Suprapubic skin (tissue), 4 donors: ENCODE measurements around the gene OLA1. TPM values are rescaled to one million over a fixed set of nuclear protein-coding genes. Genes with fewer than 3 reads are reported as not detected.

Source experiments
- DNase-seq, 2 donors: peaks; one replicate each; pipeline ENCODE4 v3.0.0-alpha.2; 2019; ENCODE audit warnings: low spot score in 2 of 2
- H3K27ac ChIP-seq: fragments of 200-600 bp; sonication (generic); one replicate; pipeline ENCODE4 v1.5.1; 2019
- H3K27me3 ChIP-seq: fragments of 200-600 bp; sonication (generic); one replicate; pipeline ENCODE4 v1.5.1; 2019
- H3K36me3 ChIP-seq: fragments of 200-600 bp; sonication (generic); one replicate; pipeline ENCODE4 v1.5.1; 2019
- H3K4me1 ChIP-seq: fragments of 200-600 bp; sonication (generic); one replicate; pipeline ENCODE4 v1.5.1; 2019
- H3K4me3 ChIP-seq: fragments of 200-600 bp; sonication (generic); one replicate; pipeline ENCODE4 v1.5.1; 2019; ENCODE audit warnings: mild to moderate bottlenecking
- H3K9me3 ChIP-seq: fragments of 200-600 bp; sonication (generic); one replicate; pipeline ENCODE4 v1.5.1; 2019
- EP300 ChIP-seq: sonication (generic); formaldehyde crosslinking; IDR thresholded peaks from one replicate; pipeline ENCODE4 v1.6.1; 2017; ENCODE audit warnings: antibody characterized with exemption
- POLR2A ChIP-seq, 2 donors: fragments of 450-650 bp; IDR thresholded peaks; one replicate each; pipeline ENCODE4 v1.6.1; 2017; ENCODE audit warnings: antibody characterized with exemption in 2 of 2, mild to moderate bottlenecking in 2 of 2, moderate library complexity in 2 of 2
- POLR2AphosphoS5 ChIP-seq, 3 donors: sonication (generic); formaldehyde crosslinking; IDR thresholded peaks; one replicate each; pipeline ENCODE4 v1.6.1; 2017; ENCODE audit warnings: antibody characterized with exemption in 3 of 3
- WGBS: methylation state at CpG from one replicate; pipeline ENCODE4 v1.1.5; 2018; 5-methylcytosine and 5-hydroxymethylcytosine counted together
- total RNA-seq, 4 donors: library from RNA; depleted of rRNA; stranded (reverse); fragments of >200 nt; gene quantifications; one replicate each; pipeline ENCODE4 v1.1.0, GENCODE V29; 2016
- TF ChIP-seq, protein P1 (sequence below), 2 donors: fragments of 200-600 bp in 1 of 2; fragments of 450-650 bp in 1 of 2; sonication (generic) in 1 of 2; IDR thresholded peaks; one replicate each; pipeline ENCODE4 v1.5.1; 2016 to 2019; ENCODE audit warnings: antibody characterized with exemption in 2 of 2, mild to moderate bottlenecking in 1 of 2, moderate library complexity in 1 of 2

OLA1 gene
- total RNA-seq, 4 donors from 2014 or later = 59.2 to 83.6 (median 75.9) TPM

DNA sequence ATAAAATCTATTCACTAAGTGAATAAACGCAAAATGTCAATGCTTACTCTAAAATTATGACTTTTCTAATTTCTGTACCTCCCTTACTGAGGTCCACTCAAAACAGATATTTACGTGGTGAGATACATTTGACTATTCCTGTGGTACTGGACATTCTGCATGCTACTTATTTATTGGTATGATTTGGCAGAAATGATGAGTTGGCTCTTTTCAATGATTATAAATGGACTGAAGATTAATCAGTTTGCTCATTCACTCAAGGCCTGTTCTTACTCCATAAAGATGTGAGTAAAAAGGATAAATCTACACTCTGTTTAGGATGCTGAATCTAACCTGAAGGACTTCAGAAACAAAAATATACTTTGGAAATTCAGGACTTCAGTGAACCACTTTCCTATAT, 98.8 kb downstream of the OLA1 start:
- no peaks in the 10 kb centered on the region for H3K36me3 ChIP-seq
- peaks cover 10% of the 10 kb centered on the region for H3K4me1 ChIP-seq
- H3K27me3 ChIP-seq = no peaks in the 10 kb centered on the region
- H3K4me3 ChIP-seq = no peak overlapping the region
- no peak for DNase-seq
- TF ChIP-seq, protein P1, sequence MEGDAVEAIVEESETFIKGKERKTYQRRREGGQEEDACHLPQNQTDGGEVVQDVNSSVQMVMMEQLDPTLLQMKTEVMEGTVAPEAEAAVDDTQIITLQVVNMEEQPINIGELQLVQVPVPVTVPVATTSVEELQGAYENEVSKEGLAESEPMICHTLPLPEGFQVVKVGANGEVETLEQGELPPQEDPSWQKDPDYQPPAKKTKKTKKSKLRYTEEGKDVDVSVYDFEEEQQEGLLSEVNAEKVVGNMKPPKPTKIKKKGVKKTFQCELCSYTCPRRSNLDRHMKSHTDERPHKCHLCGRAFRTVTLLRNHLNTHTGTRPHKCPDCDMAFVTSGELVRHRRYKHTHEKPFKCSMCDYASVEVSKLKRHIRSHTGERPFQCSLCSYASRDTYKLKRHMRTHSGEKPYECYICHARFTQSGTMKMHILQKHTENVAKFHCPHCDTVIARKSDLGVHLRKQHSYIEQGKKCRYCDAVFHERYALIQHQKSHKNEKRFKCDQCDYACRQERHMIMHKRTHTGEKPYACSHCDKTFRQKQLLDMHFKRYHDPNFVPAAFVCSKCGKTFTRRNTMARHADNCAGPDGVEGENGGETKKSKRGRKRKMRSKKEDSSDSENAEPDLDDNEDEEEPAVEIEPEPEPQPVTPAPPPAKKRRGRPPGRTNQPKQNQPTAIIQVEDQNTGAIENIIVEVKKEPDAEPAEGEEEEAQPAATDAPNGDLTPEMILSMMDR (IDR thresholded peaks at IDR 0.05) = no peak
- no peak for TF ChIP-seq POLR2A (IDR thresholded peaks at IDR 0.05)
- TF ChIP-seq POLR2AphosphoS5 (IDR thresholded peaks at IDR 0.05) = no peak
- no peak for TF ChIP-seq EP300
- no peak overlapping the region for H3K27ac ChIP-seq
- H3K9me3 ChIP-seq = no peaks in the 10 kb centered on the region
- 97% methylated on average over 2 of the region's 2 CpGs for WGBS

GRCh38 chr2:174148833-174149232, 99.5 kb downstream of the OLA1 start:
- no peaks in the 10 kb centered on the region for H3K9me3 ChIP-seq
- no peaks in the 10 kb centered on the region for H3K36me3 ChIP-seq
- no peaks in the 10 kb centered on the region for H3K27me3 ChIP-seq
- H3K4me1 ChIP-seq = peaks cover 3% of the 10 kb centered on the region
- TF ChIP-seq POLR2A (IDR thresholded peaks at IDR 0.05) (no peak), EP300 (no peak), POLR2AphosphoS5 (IDR thresholded peaks at IDR 0.05) (no peak)
- TF ChIP-seq, protein P1 (IDR thresholded peaks at IDR 0.05) = no peak
- H3K27ac ChIP-seq = no peak overlapping the region
- 90% methylated on average over 2 of the region's 2 CpGs for WGBS
- no peak overlapping the region for H3K4me3 ChIP-seq
- DNase-seq = no peak

- Histone ChIP-seq H3K27ac (no peak overlapping the region), H3K9me3 (no peaks in the 10 kb centered on the region), H3K4me3 (no peak overlapping the region), H3K36me3 (no peaks in the 10 kb centered on the region), H3K27me3 (no peaks in the 10 kb centered on the region), H3K4me1 (no peaks in the 10 kb centered on the region)
- 35% methylated on average over 2 of the region's 2 CpGs for WGBS
- TF ChIP-seq, protein P1 (IDR thresholded peaks at IDR 0.05) = no peak
- TF ChIP-seq EP300 (no peak), POLR2A (IDR thresholded peaks at IDR 0.05) (no peak), POLR2AphosphoS5 (IDR thresholded peaks at IDR 0.05) (no peak)
- DNase-seq = no peak
Measured at GRCh38 chr2:174145827-174146226, 102.5 kb downstream of the OLA1 start.

DNA sequence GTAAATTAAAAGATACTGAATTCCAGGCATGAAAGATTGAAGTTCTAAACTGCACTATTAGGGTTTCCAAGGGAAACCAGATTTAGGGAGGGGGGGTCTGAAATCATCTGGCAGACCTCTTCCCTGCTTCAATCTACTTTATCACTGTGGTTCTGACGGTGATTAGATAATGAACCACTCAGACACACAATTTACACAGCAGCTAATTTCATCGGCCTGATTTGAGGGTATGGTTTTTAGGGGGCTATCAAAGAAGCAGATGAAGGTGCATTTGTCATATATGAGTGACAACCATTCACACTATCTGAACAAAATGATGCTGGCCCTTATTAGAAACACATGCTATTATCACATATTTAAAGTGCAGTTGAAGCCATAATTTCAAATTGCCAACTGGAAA, 106.0 kb downstream of the OLA1 start:
- WGBS = 98% methylated on average over 2 of the region's 2 CpGs
- Histone ChIP-seq H3K4me3 (no peak overlapping the region), H3K27me3 (no peaks in the 10 kb centered on the region), H3K27ac (no peak overlapping the region), H3K36me3 (no peaks in the 10 kb centered on the region), H3K9me3 (no peaks in the 10 kb centered on the region), H3K4me1 (no peaks in the 10 kb centered on the region)
- no peak for DNase-seq
- TF ChIP-seq POLR2AphosphoS5 (IDR thresholded peaks at IDR 0.05) (no peak), EP300 (no peak), POLR2A (IDR thresholded peaks at IDR 0.05) (no peak)
- TF ChIP-seq, protein P1 (IDR thresholded peaks at IDR 0.05) = no peak

DNA sequence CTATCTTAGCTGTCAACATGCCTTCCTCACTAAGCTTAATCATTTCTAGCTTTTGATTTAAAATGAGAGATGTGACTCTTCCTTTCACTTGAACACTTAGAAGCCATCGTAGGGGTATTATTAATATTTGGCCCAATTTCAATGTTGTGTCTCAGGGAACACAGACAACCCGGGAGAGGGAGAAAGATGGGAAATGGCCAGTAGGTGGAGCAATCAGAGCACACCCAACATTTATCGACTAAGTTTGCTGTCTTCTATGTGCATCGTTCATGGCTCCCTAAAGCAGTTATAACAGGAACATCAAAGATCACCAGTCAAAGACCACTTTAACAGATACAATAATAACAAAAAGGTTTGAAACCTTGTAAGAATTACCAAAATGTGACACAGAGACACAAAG, 110.2 kb downstream of the OLA1 start:
- Histone ChIP-seq H3K36me3 (no peaks in the 10 kb centered on the region), H3K27ac (no peak overlapping the region), H3K9me3 (no peaks in the 10 kb centered on the region), H3K27me3 (no peaks in the 10 kb centered on the region), H3K4me3 (no peak overlapping the region), H3K4me1 (no peaks in the 10 kb centered on the region)
- DNase-seq = no peak
- WGBS = 58% methylated on average over 4 of the region's 4 CpGs
- no peak for TF ChIP-seq POLR2A (IDR thresholded peaks at IDR 0.05)
- TF ChIP-seq EP300 = no peak
- TF ChIP-seq, protein P1 (IDR thresholded peaks at IDR 0.05) = no peak
- TF ChIP-seq POLR2AphosphoS5 (IDR thresholded peaks at IDR 0.05) = no peak
